Measurements from ENCODE around the gene IGFBP4.
"Not testable (repeated sequence)": the region's sequence is repeated elsewhere in the genome, so short reads cannot be mapped to it uniquely, and the experiment has no call there.

Gene IGFBP4

GRCh38 chr17:40443196-40443987, at the start of gene IGFBP4:
IGFBP4 (plus strand) TSS chr17:40443450; CDS start chr17:40443736, 286 bp downstream.
- DNase-seq = peak; percentile 81

GRCh38 chr17:40399185-40399584, 44.1 kb upstream of the IGFBP4 start:
- DNase-seq = peak; percentile 62

DNA sequence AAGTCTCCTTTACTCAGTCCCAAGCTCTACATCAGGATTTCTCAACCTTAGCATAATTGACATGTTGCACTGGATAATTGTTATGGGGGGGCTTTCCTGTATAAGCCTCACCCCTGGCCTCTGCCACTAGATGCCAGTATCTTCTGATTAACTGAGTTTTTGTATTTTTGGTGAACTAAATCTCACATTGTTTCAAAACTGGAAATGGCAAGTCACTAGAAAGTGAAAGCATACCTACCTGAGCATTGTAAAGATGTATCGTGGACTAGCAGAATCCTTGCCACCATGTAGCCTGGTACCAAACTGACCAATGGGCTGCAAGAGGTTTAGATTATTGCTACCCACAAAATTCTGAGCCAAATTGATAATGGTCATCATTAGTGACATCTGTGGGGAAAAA, 40.6 kb upstream of the IGFBP4 start:
- no peak for DNase-seq

- DNase-seq = no peak
These were observed 39.2 kb upstream of the IGFBP4 start for GRCh38 chr17:40404003-40404402.

DNA sequence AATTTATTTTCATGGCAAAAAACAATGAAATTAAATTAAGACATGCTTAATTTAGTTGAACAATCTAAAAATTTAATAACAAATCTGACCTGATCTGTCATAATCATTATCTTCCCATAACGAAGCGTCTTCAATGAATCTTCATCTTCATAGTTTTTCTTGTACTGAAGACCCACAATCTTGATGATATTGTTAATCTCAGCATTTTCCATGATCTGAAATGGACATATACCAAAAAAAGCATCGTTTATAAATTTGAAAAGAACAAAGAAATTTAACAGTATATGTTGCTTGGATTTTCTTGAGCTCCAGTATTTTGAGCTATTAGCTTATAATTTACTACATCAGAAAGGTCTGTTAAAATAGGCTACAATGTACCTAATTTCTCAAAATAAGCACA, 35.8 kb upstream of the IGFBP4 start:
- DNase-seq = no peak

DNA sequence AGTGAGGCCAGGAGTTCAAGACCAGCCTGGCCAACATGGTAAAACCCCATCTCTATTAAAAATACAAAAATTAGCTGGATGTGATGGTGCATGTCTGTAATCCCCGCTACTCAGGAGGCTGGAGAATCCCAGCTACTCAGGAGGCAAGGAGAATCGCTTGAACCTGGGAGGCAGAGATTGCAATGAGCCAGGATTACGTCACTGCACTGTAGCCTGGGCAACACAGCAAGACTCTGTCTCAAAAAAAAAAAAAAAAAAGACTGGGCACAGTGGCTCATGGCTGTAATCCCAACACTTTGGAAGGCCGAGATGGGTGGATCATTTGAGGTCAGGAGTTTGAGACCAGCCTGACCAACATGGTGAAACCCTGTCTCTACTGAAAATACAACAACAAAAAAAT, 33.7 kb upstream of the IGFBP4 start:
- DNase-seq = not testable (repeated sequence)

GRCh38 chr17:40410082-40410481, 33.2 kb upstream of the IGFBP4 start:
- no peak for DNase-seq

- no peak for DNase-seq
These were observed 31.4 kb upstream of the IGFBP4 start for GRCh38 chr17:40411821-40412220.

GRCh38 chr17:40412880-40413279, 30.4 kb upstream of the IGFBP4 start:
- no peak for DNase-seq

GRCh38 chr17:40414312-40414711, 28.9 kb upstream of the IGFBP4 start:
- not testable (repeated sequence) for DNase-seq

- DNase-seq = peak; percentile 40
These were observed 27.9 kb upstream of the IGFBP4 start for GRCh38 chr17:40415390-40415789.

DNA sequence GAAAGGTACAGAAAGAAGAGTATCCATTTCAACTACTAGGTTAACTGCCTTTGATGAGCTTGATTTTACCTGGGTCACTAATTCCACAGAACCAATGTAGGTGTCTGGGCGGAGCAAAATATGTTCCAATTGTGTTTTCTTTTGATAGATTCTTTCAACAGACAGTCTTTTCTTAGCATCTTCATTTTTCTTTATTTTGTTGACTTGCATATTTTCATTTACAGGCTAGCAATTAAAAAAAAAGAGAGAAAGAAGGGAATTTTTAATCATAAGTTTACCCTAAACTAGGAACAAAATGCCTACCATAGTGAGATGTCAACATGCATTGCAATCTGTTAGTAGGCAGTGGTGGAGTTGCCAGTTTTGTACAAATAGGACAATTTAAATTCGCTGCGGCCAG, 26.6 kb upstream of the IGFBP4 start:
- no peak for DNase-seq

DNA sequence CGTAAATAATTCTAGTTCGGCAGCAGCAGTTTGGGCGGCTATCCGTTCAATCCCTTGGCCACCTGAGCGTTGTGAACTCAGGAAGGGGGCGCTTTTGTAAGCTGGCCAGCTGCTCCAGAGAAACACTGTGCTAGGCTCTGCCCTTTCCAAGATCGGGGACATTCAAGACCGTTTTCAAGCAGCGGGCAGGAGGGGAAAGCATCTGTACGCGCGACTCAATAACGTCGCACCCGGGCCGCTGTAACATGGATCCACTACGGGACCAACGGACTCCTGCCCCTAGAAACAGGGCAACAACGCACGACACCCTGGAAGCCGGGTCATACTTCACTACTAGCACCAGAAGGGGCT, 26.0 kb upstream of the IGFBP4 start:
- DNase-seq = peak; percentile 13

GRCh38 chr17:40417609-40418427, 25.4 kb upstream of the IGFBP4 start, which contains the start of gene TOP2A:
TOP2A (minus strand) TSS chr17:40417896; CDS start chr17:40417791, 105 bp downstream.
- DNase-seq = peak; percentile 100

DNA sequence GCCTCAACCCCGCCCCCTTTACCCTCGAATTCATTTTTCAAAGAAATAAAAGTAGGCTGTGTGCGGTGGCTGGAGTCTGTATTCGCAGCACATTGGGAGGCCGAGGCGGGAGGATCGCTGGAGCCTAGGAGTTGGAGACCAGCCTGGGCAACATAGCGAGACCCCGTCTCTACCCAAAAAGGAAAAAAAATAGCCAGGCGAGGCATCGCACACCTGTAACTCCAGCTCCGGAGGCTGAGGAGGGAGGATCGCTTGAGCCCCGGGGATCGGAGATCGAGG, 24.9 kb upstream of the IGFBP4 start:
- no peak for DNase-seq

DNA sequence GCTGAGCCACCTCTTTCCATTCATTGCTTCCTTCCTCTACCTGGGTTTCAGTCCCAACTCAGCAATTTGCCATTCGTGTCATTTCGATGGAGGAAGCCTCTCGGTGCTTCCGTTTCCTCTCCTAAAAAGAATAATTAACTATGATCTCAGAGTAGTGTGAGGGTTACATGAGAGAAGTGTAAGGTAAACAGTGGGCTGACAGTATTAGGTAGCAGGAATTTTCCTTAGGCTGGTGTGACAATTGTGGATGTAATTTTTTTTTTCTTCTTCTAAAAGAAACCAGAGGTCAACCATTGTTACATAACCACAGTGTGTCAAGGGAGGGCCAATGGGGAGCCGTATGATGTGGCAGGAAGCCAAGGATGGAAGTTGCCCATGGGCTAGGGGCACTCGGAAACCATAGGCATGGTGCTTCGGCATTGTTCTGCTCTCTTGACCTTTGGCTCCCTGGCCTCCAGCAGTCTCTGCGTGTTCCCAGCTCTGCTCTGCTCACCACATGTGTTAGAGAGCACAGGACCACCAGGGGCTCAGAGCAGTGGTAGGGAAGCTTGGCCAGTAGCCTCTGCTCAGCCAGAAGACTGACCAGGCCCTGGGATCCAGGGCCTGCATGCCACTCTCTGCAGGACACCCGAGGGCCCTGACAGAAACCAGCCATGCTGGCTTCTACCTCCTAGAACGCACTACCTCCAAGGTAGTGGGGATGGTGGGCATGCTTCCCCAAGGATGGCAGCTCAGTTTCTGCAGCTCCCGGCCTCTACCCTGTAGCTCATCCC, 23.5 kb upstream of the IGFBP4 start:
- no peak for DNase-seq

- no peak for DNase-seq
These were observed 20.1 kb upstream of the IGFBP4 start for GRCh38 chr17:40422990-40423633.

DNA sequence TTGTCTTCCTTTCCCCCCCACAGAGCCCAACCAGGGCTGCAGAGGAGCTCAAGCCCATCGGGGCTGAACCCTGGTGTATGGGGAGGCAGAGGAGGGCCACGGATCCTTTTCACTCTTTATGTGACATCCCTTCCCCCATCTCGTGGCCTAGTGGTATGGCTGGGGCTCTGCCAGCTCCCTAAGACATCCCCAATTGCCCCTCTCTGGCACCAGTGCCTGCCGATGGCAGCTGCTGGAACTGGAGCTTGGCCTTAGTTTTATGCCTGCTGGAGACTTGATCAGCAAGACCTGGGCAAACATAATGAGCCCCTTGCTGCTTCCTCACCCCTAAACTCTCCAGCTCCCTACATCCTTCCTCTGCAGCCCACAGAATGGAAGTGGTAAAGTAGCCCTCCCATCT, 17.5 kb upstream of the IGFBP4 start:
- DNase-seq = no peak

DNA sequence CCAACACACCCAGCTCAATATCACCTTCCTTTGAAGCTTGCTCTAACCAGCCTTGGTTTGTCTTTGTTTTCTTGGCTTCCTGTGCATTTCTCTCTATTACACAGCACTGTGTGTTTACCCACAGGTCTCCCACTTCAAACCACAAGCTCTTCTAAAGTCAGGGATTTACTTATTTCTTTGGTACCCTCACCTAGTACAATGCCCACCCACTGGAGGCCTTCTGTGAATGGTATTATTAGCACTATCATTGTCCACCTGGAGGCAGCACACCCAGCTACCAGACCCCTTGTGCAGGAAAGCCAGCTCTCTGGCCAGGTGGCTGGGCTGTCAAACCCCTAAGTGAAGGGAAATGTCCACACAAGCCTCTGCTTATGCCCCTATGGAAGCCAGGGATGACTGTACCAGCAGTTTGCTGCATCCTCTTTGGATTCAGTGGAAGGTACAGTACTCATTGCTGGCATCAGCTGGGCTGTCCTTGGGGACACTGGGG, 16.2 kb upstream of the IGFBP4 start:
- DNase-seq = no peak

DNA sequence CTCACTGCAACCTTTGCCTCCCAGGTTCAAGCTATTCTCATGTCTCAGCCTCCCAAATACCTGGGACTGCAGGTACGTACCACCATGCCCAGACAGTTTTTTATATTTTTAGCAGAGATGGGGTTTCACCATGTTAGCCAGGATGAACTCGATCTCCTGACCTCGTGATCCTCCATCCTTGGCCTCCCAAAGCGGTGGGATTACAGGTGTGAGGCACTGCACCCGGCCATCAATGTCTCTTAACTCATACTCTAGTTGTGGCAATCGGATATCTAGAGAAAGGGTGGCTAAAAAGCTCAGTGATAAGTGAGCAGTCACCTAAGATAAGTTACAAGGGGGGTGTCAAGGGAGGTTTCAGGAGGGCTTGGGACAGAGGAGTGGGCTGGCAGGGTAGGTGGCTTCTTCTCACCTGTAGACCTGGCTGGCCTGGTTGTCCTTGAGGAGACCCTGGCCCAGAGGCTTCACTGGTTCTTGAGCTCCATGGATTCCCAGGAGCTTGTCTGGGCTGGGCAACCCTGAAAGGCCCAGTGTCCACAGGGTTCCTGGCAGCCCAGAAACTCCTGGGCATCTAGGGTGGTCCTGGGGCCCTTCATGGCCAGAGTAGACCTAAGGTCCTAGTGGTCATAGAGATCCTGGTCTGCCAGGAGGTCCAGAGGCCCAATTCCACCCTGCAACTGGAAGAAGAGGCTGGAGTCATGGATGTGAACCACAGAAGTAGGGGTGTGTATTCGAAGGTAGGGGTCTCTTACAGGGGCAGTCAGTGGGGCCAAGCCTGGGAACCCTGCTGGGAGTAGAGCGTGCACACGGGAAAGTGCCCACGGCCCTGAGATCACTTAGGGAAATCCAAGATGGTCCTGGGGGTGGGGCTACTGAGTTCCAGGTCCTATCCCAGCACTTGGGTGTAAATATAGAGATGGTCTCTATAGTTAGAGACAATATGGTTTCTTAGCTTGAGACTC, 12.7 kb upstream of the IGFBP4 start:
- DNase-seq = no peak

DNA sequence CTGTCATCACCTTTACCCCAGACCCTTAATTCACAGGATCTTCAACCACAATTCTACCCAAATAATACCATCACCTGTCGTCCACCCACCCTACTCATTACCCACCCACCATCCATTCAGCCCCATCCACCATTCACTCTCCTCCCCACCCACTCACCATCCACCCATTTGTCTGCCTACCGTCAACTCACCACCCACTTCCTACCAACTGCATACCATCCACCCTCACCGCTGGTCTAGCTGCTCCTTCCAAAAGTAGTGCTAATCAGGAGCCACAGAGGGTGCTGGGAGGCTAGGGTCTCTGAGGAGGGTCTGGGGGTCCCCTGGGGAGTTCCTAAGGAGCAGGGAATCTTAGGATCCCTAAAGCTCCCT, 12.0 kb upstream of the IGFBP4 start:
- no peak for DNase-seq

Measured in fibroblast of skin of right quadriceps (primary cell).